ENCODE results near the gene C2orf72. TPM values are rescaled to one million over a fixed set of nuclear protein-coding genes. Genes with fewer than 3 reads are reported as not detected.

The C2orf72 gene
- total RNA-seq, 1 donor from 2014 or later = 0.76 TPM

- TF ChIP-seq CTCF (IDR thresholded peaks at IDR 0.05; ENCODE audit: unreplicated experiment) = no peak
- H3K4me1 Mint-ChIP-seq = peaks cover 5% of the 10 kb centered on the region
- no peak overlapping the region for H3K4me3 Mint-ChIP-seq
- no peak overlapping the region for H3K27ac Mint-ChIP-seq
- peaks cover 2% of the 10 kb centered on the region for H3K36me3 Mint-ChIP-seq
- DNase-seq (ENCODE audit: low spot score in 2 of 2, unreplicated experiment in 2 of 2) = no peak
- H3K9me3 Mint-ChIP-seq = no peaks in the 10 kb centered on the region
- peaks cover 75% of the 10 kb centered on the region for H3K27me3 Mint-ChIP-seq (ENCODE audit: low read depth)
Observed at GRCh38 chr2:231039294-231039664, 2.0 kb downstream of the C2orf72 start.

DNA sequence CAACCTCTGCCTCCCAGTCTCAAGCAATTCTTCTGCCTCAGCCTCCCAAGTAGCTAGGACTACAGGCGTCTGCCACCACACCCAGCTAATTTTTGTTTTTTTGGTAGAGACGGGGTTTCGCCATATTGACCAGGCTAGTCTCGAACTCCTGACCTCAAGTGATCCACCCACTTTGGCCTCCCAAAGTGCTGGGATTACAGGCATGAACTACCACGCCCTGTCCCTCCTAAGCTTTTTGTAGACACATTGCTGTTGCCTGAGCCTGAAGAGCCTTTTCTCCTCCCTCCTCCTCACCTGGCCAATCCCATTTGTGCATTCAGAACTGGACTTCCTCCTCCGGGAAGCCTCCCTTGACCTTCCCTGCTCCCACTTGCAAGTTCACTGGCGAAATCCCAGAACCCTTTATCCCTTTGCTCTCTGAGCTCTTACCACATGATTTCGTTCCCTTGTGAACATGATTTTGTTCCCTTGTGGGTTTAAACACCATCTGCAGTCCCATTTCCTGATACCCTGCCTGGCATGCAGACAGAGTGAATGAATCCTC lies 2.6 kb downstream of the C2orf72 start:
- no peaks in the 10 kb centered on the region for H3K9me3 Mint-ChIP-seq
- no peak for TF ChIP-seq CTCF (IDR thresholded peaks at IDR 0.05; ENCODE audit: unreplicated experiment)
- no peak overlapping the region for H3K4me3 Mint-ChIP-seq
- H3K27me3 Mint-ChIP-seq (ENCODE audit: low read depth) = peaks cover 75% of the 10 kb centered on the region
- no peak overlapping the region for H3K27ac Mint-ChIP-seq
- DNase-seq (ENCODE audit: low spot score in 2 of 2, unreplicated experiment in 2 of 2) = no peak
- H3K4me1 Mint-ChIP-seq = peaks cover 2% of the 10 kb centered on the region
- H3K36me3 Mint-ChIP-seq = peaks cover 2% of the 10 kb centered on the region

DNA sequence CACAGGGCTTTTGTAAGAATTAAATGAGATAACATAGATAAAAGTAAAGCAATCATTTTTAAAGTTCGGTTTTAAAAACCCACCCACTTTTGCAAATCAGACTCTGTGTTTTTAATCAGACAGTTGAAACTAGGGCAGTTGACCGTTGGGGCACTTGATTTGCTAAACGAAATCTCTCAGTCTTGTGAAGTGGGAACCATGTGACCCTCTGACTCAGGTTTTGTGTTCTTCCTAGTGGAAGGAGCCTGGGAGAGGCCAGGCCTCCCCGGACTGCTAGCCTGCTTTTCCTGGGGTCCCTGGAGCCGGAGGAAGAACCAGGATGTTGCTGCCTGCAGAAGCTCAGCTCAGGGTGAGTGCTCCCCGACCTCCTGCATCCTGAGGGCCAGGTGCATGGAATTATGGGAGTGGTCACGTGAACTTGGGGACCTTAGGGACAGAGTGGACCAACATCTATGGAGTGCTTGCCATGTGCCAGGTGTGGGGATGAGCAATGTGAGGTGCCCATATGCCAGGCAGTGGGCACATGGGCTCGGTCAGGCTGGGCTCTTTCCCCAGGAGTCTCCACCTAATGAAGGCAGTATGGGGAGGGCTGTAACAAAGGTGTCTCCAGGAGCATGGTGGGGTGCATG lies 3.9 kb downstream of the C2orf72 start:
- Mint-ChIP-seq H3K27ac (no peak overlapping the region), H3K4me1 (peaks cover 2% of the 10 kb centered on the region), H3K4me3 (no peak overlapping the region), H3K27me3 (ENCODE audit: low read depth) (peaks cover 63% of the 10 kb centered on the region), H3K9me3 (no peaks in the 10 kb centered on the region), H3K36me3 (peaks cover 2% of the 10 kb centered on the region)
- DNase-seq (ENCODE audit: low spot score in 2 of 2, unreplicated experiment in 2 of 2) = no peak
- TF ChIP-seq CTCF (IDR thresholded peaks at IDR 0.05; ENCODE audit: unreplicated experiment) = no peak

- H3K27me3 Mint-ChIP-seq (ENCODE audit: low read depth) = peaks cover 58% of the 10 kb centered on the region
- TF ChIP-seq CTCF (IDR thresholded peaks at IDR 0.05; ENCODE audit: unreplicated experiment) = no peak
Observed at GRCh38 chr2:231043796-231044195, 6.5 kb downstream of the C2orf72 start.

DNA sequence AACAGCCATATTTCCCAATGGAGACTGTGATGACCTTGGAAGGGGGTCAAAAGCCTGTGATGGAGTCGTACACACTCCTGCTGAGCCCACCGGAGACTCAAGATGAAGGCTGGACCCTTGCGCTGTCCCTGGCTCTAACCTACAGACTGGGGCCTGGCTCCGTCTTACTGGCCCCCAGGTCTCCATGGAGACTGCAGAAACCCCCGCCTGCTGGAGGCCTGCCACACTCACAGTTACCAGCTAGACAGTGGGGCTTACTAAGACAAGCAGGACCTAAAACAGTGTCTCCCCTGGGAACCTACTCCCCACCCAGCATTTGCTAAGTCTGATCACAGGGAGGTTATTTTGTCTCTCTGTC lies 9.6 kb downstream of the C2orf72 start:
- Mint-ChIP-seq H3K4me3 (no peak overlapping the region), H3K9me3 (no peaks in the 10 kb centered on the region), H3K27me3 (ENCODE audit: low read depth) (peaks cover 40% of the 10 kb centered on the region), H3K4me1 (no peaks in the 10 kb centered on the region), H3K36me3 (no peaks in the 10 kb centered on the region), H3K27ac (no peak overlapping the region)
- no peak for DNase-seq (ENCODE audit: low spot score in 2 of 2, unreplicated experiment in 2 of 2)
- TF ChIP-seq CTCF (IDR thresholded peaks at IDR 0.05; ENCODE audit: unreplicated experiment) = no peak

More at GRCh38 chr2:231043796-231044195, 6.5 kb downstream of the C2orf72 start:
- Mint-ChIP-seq H3K36me3 (peaks cover 2% of the 10 kb centered on the region), H3K4me3 (no peak overlapping the region), H3K9me3 (no peaks in the 10 kb centered on the region), H3K4me1 (no peaks in the 10 kb centered on the region), H3K27ac (no peak overlapping the region)
- DNase-seq (ENCODE audit: low spot score in 2 of 2, unreplicated experiment in 2 of 2) = no peak

Data from mesothelial cell of epicardium (in vitro differentiated cells).